CD4-positive, alpha-beta memory T cell (primary cell): Measurements from ENCODE around the gene FRMD4B. TPM values are rescaled to one million over a fixed set of nuclear protein-coding genes. Genes with fewer than 3 reads are reported as not detected.

Experiments
- CTCF ChIA-PET: fragments of 350-600 bp; sonication (Branson Sonifier 250); formaldehyde crosslinking; loops from one replicate; lab custom pipeline; 2021; ENCODE audit warnings: inconsistent platforms; ENCODE audit not compliant: partially characterized antibody; lab: Charles Lee
- POLR2A ChIA-PET: fragments of 350-600 bp; sonication (Branson Sonifier 250); formaldehyde crosslinking; loops from one replicate; lab custom pipeline; 2021; ENCODE audit not compliant: partially characterized antibody; lab: Charles Lee
- DNase-seq, 5 donors: peaks; one replicate each; pipeline versions ENCODE4 v3.0.0 to v3.0.0-alpha.2; 2020 to 2022; ENCODE audit warnings: mixed read lengths in 1 of 5
- H3K27ac ChIP-seq: one replicate; pipeline ENCODE4 v1.7.0; 2013; ENCODE audit warnings: low read depth, low read length
- H3K27me3 ChIP-seq: 2 replicates; pipeline ENCODE4 v1.7.0; 2013; ENCODE audit warnings: mild to moderate bottlenecking, low read length, moderate library complexity; ENCODE audit not compliant: insufficient read depth
- H3K36me3 ChIP-seq: 2 replicates; pipeline ENCODE4 v1.7.0; 2013; ENCODE audit warnings: mild to moderate bottlenecking, low read length, moderate library complexity; ENCODE audit not compliant: insufficient read depth
- H3K4me1 ChIP-seq: 2 replicates; pipeline ENCODE4 v1.7.0; 2013; ENCODE audit warnings: mild to moderate bottlenecking, low read length, moderate library complexity; ENCODE audit not compliant: insufficient read depth
- H3K4me3 ChIP-seq, 2 donors: one replicate each; pipeline ENCODE4 v1.7.0; 2013; ENCODE audit warnings: low read length in 2 of 2, mild to moderate bottlenecking in 1 of 2
- H3K9me3 ChIP-seq, 2 donors: one replicate each; pipeline ENCODE4 v1.7.0; 2013; ENCODE audit warnings: low read length in 2 of 2, control low read depth in 1 of 2; ENCODE audit not compliant: control insufficient read depth in 1 of 2
- H3K27ac Mint-ChIP-seq, 7 donors: one replicate each; pipeline ENCODE4 v1.8.0; 2020 to 2021; ENCODE audit warnings: mixed read lengths in 7 of 7, mild to moderate bottlenecking in 6 of 7, inconsistent platforms in 3 of 7, moderate library complexity in 3 of 7
- H3K27me3 Mint-ChIP-seq, 2 donors: one replicate each; pipeline ENCODE4 v1.8.0; 2020 to 2021; ENCODE audit warnings: mixed read lengths in 2 of 2
- H3K36me3 Mint-ChIP-seq, 2 donors: one replicate each; pipeline ENCODE4 v1.8.0; 2020 to 2021; ENCODE audit warnings: mixed read lengths in 2 of 2, inconsistent platforms in 1 of 2, mild to moderate bottlenecking in 1 of 2
- H3K4me1 Mint-ChIP-seq, 4 donors: one replicate each; pipeline ENCODE4 v1.8.0; 2020 to 2021; ENCODE audit warnings: mixed read lengths in 4 of 4, mild to moderate bottlenecking in 1 of 4
- H3K4me3 Mint-ChIP-seq, 8 donors: one replicate each; pipeline ENCODE4 v1.8.0; 2020 to 2021; ENCODE audit warnings: mixed read lengths in 8 of 8, mild to moderate bottlenecking in 7 of 8, moderate library complexity in 6 of 8, inconsistent platforms in 3 of 8
- H3K9me3 Mint-ChIP-seq, 8 donors: one replicate each; pipeline ENCODE4 v1.8.0; 2020 to 2021; ENCODE audit warnings: mixed read lengths in 8 of 8, mild to moderate bottlenecking in 5 of 8, inconsistent platforms in 3 of 8, moderate library complexity in 1 of 8
- intact Hi-C: fragments of 100-400 bp; cut with micrococcal nuclease; formaldehyde crosslinking; loops from one replicate; pipeline ENCODE4 v1.15.1; 2023
- polyA plus RNA-seq, 2 donors: library from polyadenylated mRNA; unstranded; fragments of 300-500 nt; fragmentation: Illumina TruSeq; gene quantifications; one replicate each; pipeline ENCODE4 v1.2.3, GENCODE V29; 2021
- total RNA-seq, 2 experiments: library from RNA; stranded (reverse); gene quantifications; one replicate each; pipeline ENCODE4 v1.2.3, GENCODE V29; 2021

The FRMD4B gene
- total and polyA plus RNA-seq, 4 experiments from 2014 or later: 3.1 to 18.3 (median 13.5) TPM

DNA sequence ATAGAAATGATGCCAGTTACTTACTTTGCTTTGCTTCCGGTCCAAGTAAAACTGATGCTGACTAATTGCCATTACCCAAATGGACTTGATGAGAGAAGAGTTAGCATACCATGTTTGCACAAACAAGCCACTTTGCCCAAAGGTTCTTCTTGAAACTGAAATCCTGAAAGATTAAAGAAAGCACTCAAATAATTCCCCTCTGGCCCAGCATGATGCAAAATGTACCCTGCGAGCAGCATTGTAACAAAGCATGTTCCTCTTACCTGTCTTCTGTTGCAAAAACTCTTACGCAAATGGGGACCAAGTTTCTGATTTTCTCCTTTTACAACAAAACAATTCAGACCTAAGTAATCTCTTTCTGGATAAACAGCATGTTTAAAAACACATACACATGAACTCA lies 189.0 kb downstream of the FRMD4B start:
- Histone ChIP-seq H3K36me3 (peaks cover 26% of the 10 kb centered on the region), H3K27ac (peak overlapping the region; percentile 44), H3K9me3 (no peaks in the 10 kb centered on the region), H3K4me3 (no peak overlapping the region), H3K27me3 (no peaks in the 10 kb centered on the region), H3K4me1 (peaks cover 25% of the 10 kb centered on the region)
- Mint-ChIP-seq H3K27ac (peak overlapping the region; percentile 2 to 98 (median 94)), H3K4me1 (peaks cover 25 to 56% (median 41%) of the 10 kb centered on the region in 4 donors), H3K4me3 (peak overlapping the region in 2 of 8 donors; percentile 7 to 22), H3K9me3 (no peaks in the 10 kb centered on the region), H3K36me3 (peaks cover 44 to 65% of the 10 kb centered on the region in 2 donors), H3K27me3 (no peaks in the 10 kb centered on the region)
- intact Hi-C loops: no loop called here
- POLR2A ChIA-PET: no interaction called here
- CTCF ChIA-PET: no interaction called here
- DNase-seq: no peak

DNA sequence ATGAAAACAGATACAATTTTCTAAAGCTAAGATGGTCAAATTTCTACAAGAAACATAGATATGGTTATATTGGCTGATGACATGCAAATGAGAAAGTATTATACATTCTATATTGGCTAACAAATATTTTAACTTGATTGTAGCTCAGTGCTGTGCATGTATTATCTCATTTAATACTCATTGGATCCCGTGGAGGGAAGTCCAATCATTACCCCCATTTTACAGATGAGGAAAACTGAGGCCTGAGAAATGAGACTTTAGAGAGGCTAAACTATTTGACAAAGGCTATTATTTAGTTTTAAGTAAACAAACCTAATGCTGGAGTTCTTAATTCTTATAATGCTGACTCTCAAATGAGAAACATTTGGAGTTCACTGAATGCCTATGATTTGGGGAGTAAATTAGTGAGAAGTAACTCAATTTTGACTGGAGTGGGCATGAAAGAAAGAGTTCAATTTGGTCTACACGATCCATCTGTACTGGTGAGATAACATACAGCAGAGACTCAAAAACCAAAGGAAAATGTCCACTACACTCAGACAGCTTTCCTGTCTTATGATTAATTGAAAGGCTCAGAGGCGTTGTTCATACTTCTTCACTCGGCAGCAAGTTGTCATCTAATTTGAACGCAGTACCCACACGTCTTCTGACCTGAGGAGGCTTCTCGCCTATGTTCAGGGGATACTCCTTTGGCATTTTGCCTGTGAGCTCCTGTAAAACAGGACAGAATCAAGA lies 191.3 kb downstream of the FRMD4B start:
- ChIA-PET CTCF (interaction anchor here (1.2 to 3.0 kb wide), 3 partner anchors 11 to 112 kb away, joined by 4 to 15 read pairs (median 9); no protein-coding TSS in a partner anchor), POLR2A (no interaction called here)
- H3K36me3 Mint-ChIP-seq: peaks cover 49 to 85% of the 10 kb centered on the region in 2 donors
- peak overlapping the region in 1 of 7 donors; percentile 36 for H3K27ac Mint-ChIP-seq
- DNase-seq: no peak
- no peak overlapping the region for H3K4me3 ChIP-seq
- peaks cover 41% of the 10 kb centered on the region for H3K36me3 ChIP-seq
- H3K27ac ChIP-seq: no peak overlapping the region
- H3K4me3 Mint-ChIP-seq: no peak overlapping the region
- no peaks in the 10 kb centered on the region for H3K27me3 Mint-ChIP-seq
- H3K9me3 Mint-ChIP-seq: no peaks in the 10 kb centered on the region
- H3K9me3 ChIP-seq: no peaks in the 10 kb centered on the region
- peaks cover 21 to 43% (median 31%) of the 10 kb centered on the region in 4 donors for H3K4me1 Mint-ChIP-seq
- peaks cover 17% of the 10 kb centered on the region for H3K4me1 ChIP-seq
- H3K27me3 ChIP-seq: no peaks in the 10 kb centered on the region
- intact Hi-C loops: no loop called here

DNA sequence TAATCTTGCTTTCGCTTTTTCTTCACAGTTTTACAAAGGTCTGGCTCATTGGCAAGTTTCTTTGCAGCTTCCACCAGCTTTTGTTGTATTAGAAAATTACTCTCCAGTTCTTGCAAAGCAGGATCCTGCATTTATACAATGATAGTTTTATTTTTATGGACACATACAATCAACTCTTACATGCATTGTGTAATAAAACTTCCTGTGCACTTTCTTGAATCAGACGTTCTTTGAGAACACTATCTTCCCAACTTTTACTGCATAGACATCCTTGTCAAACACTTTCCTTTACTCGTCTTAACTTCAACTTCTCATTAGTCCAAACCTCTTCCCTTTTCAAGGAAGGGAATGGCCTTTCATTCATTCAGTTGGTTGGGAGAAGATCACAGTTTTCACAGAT lies 192.1 kb downstream of the FRMD4B start:
- peaks cover 50 to 82% of the 10 kb centered on the region in 2 donors for H3K36me3 Mint-ChIP-seq
- H3K27me3 Mint-ChIP-seq: no peaks in the 10 kb centered on the region
- H3K4me3 Mint-ChIP-seq: peak overlapping the region in 7 of 8 donors; percentile 15 to 62 (median 43)
- no peak for DNase-seq
- no peaks in the 10 kb centered on the region for H3K27me3 ChIP-seq
- H3K4me3 ChIP-seq: no peak overlapping the region
- no peak overlapping the region for H3K27ac ChIP-seq
- H3K27ac Mint-ChIP-seq: peak overlapping the region; percentile 29 to 80 (median 60)
- ChIA-PET POLR2A (interaction anchor here (1.0 kb wide), 1 partner anchor 9 kb away, joined by 3 read pairs; no protein-coding TSS in a partner anchor), CTCF (interaction anchor here (1.6 to 3.0 kb wide), 2 partner anchors 33 to 113 kb away, joined by 9 to 15 read pairs; no protein-coding TSS in a partner anchor)
- H3K4me1 Mint-ChIP-seq: peaks cover 19 to 34% (median 27%) of the 10 kb centered on the region in 4 donors
- intact Hi-C loops: no loop called here
- H3K9me3 ChIP-seq: no peaks in the 10 kb centered on the region
- H3K36me3 ChIP-seq: peaks cover 45% of the 10 kb centered on the region
- peaks cover 16% of the 10 kb centered on the region for H3K4me1 ChIP-seq
- no peaks in the 10 kb centered on the region for H3K9me3 Mint-ChIP-seq

DNA sequence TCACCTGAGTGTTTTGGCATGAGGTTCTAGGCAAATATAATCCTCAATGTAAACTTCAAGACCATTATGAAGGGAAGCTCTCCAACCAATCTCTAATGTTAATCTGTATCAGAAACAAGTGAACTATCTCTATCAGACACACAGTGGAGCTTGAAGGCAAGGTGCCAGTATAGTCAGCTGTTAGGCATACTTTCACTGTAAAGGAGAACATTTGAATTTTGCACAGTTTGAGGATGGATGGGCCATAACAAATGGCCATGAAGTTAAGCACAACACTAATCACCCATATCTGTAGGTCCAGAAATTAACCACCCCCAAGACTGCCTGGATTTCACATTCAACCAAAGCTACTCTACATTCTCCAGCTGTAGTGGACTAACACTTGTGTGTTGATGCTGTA lies 194.4 kb downstream of the FRMD4B start:
- Histone ChIP-seq H3K27ac (no peak overlapping the region), H3K4me3 (no peak overlapping the region), H3K4me1 (no peaks in the 10 kb centered on the region), H3K36me3 (peaks cover 52% of the 10 kb centered on the region), H3K9me3 (no peaks in the 10 kb centered on the region), H3K27me3 (no peaks in the 10 kb centered on the region)
- ChIA-PET POLR2A (no interaction called here), CTCF (interaction anchor here (1.6 to 2.1 kb wide), 2 partner anchors 30 to 115 kb away, joined by 4 to 7 read pairs; no protein-coding TSS in a partner anchor)
- H3K27me3 Mint-ChIP-seq: no peaks in the 10 kb centered on the region
- H3K4me3 Mint-ChIP-seq: no peak overlapping the region
- no peak for DNase-seq
- H3K36me3 Mint-ChIP-seq: peaks cover 51 to 79% of the 10 kb centered on the region in 2 donors
- H3K27ac Mint-ChIP-seq: peak overlapping the region in 2 of 7 donors; percentile 13 to 23
- H3K4me1 Mint-ChIP-seq: peaks cover 7 to 12% (median 8%) of the 10 kb centered on the region in 4 donors
- intact Hi-C loops: no loop called here
- H3K9me3 Mint-ChIP-seq: no peaks in the 10 kb centered on the region

DNA sequence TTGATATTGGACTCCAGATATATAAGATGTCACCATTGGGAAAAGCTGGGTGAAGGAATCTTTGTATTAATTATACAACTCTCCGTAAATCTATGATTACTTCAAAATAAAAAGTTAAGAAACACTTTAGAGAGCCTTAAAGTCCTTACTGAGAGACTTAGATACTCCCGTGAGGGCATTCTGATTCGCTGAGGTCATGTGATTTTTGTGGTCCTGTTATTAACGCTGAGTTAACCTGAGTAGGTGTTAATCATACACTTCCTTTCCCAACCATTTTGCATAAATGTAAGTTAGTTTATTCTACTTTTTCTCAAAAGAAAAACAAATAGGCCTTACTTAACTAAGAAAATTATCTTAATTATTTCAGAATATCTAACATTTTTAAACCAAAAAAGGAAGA lies 196.4 kb downstream of the FRMD4B start:
- Histone ChIP-seq H3K36me3 (peaks cover 41% of the 10 kb centered on the region), H3K9me3 (no peaks in the 10 kb centered on the region), H3K27me3 (no peaks in the 10 kb centered on the region), H3K27ac (no peak overlapping the region), H3K4me1 (no peaks in the 10 kb centered on the region), H3K4me3 (no peak overlapping the region)
- Mint-ChIP-seq H3K4me3 (no peak overlapping the region), H3K36me3 (peaks cover 43 to 67% of the 10 kb centered on the region in 2 donors), H3K9me3 (no peaks in the 10 kb centered on the region), H3K4me1 (peaks cover 7 to 8% (median 8%) of the 10 kb centered on the region in 4 donors), H3K27me3 (no peaks in the 10 kb centered on the region), H3K27ac (peak overlapping the region in 1 of 7 donors; percentile 41)
- ChIA-PET CTCF (interaction anchor here (0.8 kb wide), 1 partner anchor 10 kb away, joined by 3 read pairs; no protein-coding TSS in a partner anchor), POLR2A (no interaction called here)
- intact Hi-C loops: no loop called here
- DNase-seq: no peak

DNA sequence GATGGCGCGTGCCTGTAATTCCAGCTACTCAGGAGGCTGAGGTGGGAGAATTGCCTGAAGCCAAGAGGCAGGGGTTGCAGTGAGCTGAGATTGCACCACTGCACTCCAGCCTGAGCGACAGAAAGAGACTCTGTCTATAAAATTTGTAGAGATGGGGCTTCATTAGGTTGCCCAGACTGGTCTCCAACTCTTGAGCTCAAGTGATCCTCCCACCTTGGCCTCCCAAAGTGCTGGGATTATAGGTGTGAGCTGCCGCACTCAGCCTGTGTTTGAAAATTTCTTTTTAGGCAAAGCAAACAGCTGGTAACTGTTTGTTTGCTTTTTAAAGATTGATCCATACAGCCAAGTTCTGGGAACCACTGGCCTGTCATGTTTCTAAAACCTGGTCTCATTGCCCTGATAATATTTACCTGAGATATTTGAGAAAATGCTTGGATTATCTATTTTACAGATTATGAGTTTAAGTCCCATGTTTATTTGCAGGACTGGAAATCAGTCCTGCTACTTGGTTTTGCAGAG lies 199.3 kb downstream of the FRMD4B start:
- H3K4me1 Mint-ChIP-seq: peaks cover 0 to 5% (median 2%) of the 10 kb centered on the region in 4 donors
- peaks cover 40% of the 10 kb centered on the region for H3K36me3 ChIP-seq
- H3K27me3 ChIP-seq: no peaks in the 10 kb centered on the region
- DNase-seq: no peak
- no peak overlapping the region for H3K27ac Mint-ChIP-seq
- H3K4me1 ChIP-seq: no peaks in the 10 kb centered on the region
- H3K27ac ChIP-seq: no peak overlapping the region
- no peaks in the 10 kb centered on the region for H3K9me3 Mint-ChIP-seq
- no peak overlapping the region for H3K4me3 Mint-ChIP-seq
- H3K36me3 Mint-ChIP-seq: peaks cover 38 to 60% of the 10 kb centered on the region in 2 donors
- POLR2A ChIA-PET: interaction anchor here (0.8 to 1.3 kb wide), 2 partner anchors 14 to 47 kb away, joined by 3 to 4 read pairs; no protein-coding TSS in a partner anchor
- no peaks in the 10 kb centered on the region for H3K9me3 ChIP-seq
- intact Hi-C loops: no loop called here
- H3K27me3 Mint-ChIP-seq: no peaks in the 10 kb centered on the region
- no peak overlapping the region for H3K4me3 ChIP-seq
- CTCF ChIA-PET: no interaction called here
